A549 treated with CORT108297 at 1 μM for 4 hours (cell line): ENCODE measurements around the gene CDC14B. TPM values are rescaled to one million over a fixed set of nuclear protein-coding genes. Genes with fewer than 3 reads are reported as not detected.

Experiments used
- total RNA-seq: library from RNA; stranded (reverse); fragments of 200-300 nt; extraction: Qiagen RNA extraction; gene quantifications from 5 replicates; pipeline ENCODE4 v1.2.3, GENCODE V29; 2022

The CDC14B gene
- total RNA-seq, result 8.7 to 11.2 TPM (median 10.7 TPM) in 5 replicates

DNA sequence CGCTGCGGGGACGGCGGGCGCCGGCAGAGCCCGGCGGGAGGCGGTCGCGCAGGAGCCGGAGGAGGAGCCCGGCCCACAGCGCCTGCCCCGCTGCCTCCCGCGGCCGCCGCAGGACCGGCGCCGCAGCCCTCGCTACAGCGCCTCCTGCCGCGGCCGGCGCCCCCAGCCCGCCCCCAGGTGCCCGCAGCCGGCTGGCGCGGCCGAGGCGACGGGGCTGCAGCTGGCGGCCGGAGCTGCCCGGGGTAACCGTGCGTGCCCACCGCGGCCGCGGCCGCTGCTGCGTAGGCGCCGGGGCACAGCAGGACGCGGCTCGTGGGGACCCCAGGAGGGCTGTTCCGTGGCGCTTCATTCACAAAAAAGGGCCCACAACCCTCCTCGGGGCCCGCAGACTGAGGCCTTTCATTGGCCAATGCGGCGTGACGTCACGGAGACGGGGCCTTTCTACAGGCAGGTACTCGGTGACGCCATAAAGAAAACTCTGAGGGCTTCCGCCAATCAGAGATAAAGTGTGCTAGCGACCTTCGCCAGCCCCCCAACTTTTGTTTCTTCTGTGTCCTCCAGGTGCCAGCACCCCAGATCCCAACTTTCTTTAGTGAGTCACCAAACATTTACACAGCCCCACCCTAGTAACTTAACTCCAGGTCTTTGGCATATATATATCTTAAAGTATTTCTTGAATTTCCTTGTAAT is at the start of gene CDC14B:
TSS of gene CDC14B (minus strand) at position 353 of the 690 bp plus-strand sequence. CDS start 465 bp downstream, outside the sequence.

DNA sequence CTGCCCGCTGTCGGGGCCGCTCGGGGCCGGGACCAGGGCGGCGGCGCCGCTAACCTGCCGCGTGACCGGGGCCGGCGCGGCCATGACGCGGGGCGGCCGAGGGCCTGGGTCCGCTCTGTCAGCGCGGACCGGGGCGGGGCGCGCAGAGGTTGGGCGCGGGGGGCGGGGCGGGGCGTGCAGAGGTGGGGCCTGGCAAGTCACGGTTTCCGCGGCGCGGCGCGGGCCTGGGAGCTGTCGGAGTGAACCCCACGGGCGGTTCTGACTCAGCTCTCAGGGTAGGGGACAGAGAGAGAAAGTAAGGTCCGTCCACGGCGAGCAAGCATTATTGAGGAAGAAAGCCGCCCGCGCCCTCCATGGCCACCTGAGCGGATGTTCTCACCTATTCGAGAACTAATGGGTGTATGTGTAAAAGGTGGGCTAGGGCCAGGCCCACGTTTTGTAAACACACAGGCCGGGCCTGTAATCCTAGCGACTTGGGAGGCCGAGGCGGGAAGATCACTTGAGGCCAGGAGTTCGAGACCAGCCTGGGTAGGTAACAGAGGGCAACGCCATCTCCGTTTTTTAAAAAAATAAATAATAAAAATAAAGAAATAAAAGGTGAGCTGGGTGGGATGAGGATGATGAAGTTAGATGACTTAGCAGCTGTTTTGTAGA is 35.7 kb upstream of the CDC14B start, which contains the start of gene PRXL2C:
TSS of gene PRXL2C (minus strand) at position 120 of the 654 bp plus-strand sequence. CDS start at position 84, 36 bp downstream.

Other genes starting within 250 kb of the CDC14B start
- 15.9 to 19.5 TPM (median 18.8 TPM) in 5 replicates for gene SLC35D2, start 236.1 kb downstream of the CDC14B start, total RNA-seq
- gene ZNF367, start 201.5 kb downstream of the CDC14B start, total RNA-seq, result 4.8 to 6.2 TPM (median 5.9 TPM) in 5 replicates
- gene HABP4, start 169.7 kb downstream of the CDC14B start, total RNA-seq, result 14.6 to 17.3 TPM (median 15.3 TPM) in 5 replicates
- gene PRXL2C, start 35.5 kb upstream of the CDC14B start, total RNA-seq, result 13.0 to 16.4 TPM (median 14.8 TPM) in 5 replicates
- gene ZNF510, start 158.2 kb upstream of the CDC14B start, total RNA-seq, result 4.0 to 6.0 TPM (median 5.1 TPM) in 5 replicates
- 1.4 to 2.2 TPM (median 1.8 TPM) in 5 replicates for gene ZNF782, start 234.7 kb upstream of the CDC14B start, total RNA-seq